Measurements from ENCODE around the gene OXSR1.

GRCh38 chr3:38121451-38121831, 43.9 kb upstream of the OXSR1 start:
- no peak for TF ChIP-seq SUZ12 (IDR thresholded peaks at IDR 0.05; ENCODE audit: extremely low read depth, insufficient read depth, insufficient read length)
- no peak for TF ChIP-seq YY1 (IDR thresholded peaks at IDR 0.05; ENCODE audit: insufficient read depth, insufficient read length)

All from NT2/D1 (cell line).